SKM-1 (cell line): ENCODE measurements around the gene FAM78A.
"Not testable (repeated sequence)": the region's sequence is repeated elsewhere in the genome, so short reads cannot be mapped to it uniquely, and the experiment has no call there.

Experiments used
- DNase-seq: peaks from one replicate; lab custom pipeline; 2025; ENCODE audit not compliant: unreplicated experiment; lab: John Stamatoyannopoulos, UW

Gene FAM78A

GRCh38 chr9:131214876-131215275 lies 61.4 kb downstream of the FAM78A start:
- no peak for DNase-seq

GRCh38 chr9:131214286-131214856 lies 61.9 kb downstream of the FAM78A start:
- DNase-seq = no peak

GRCh38 chr9:131211920-131212319 lies 64.4 kb downstream of the FAM78A start:
- DNase-seq = not testable (repeated sequence)
